Measurements from ENCODE around the gene RNF168. TPM values are rescaled to one million over a fixed set of nuclear protein-coding genes. Genes with fewer than 3 reads are reported as not detected.
"Not testable (repeated sequence)": the region's sequence is repeated elsewhere in the genome, so short reads cannot be mapped to it uniquely, and the experiment has no call there.

The RNF168 gene
- total RNA-seq, 2 donors from 2014 or later = 37.3 to 48.4 TPM

DNA sequence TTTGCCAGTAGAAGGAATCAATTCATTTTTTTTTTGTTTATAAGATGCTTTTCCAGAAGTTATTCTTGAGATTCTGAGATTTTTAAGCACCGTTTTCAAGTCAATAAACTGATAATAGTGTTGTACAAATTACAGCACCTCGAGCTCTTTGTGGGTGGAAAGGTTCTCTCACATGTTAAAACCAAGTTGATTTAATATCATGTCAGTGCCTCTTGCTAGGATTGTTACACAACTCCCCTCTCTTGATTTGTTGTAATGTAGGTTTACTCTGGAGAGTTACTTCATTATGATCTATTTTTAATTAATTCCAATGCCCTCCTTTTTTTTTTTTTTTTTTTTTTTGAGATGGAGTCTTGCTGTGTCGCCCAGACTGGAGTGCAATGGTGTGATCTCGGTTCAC is 45.5 kb downstream of the RNF168 start:
- Mint-ChIP-seq H3K9me3 (peaks cover 8% of the 10 kb centered on the region), H3K4me3 (no peak overlapping the region), H3K4me1 (no peaks in the 10 kb centered on the region), H3K27ac (no peak overlapping the region), H3K36me3 (ENCODE audit: low read depth) (peaks cover 2% of the 10 kb centered on the region), H3K27me3 (ENCODE audit: insufficient read depth) (no peaks in the 10 kb centered on the region)
- no peaks in the 10 kb centered on the region for H3K9me3 ChIP-seq (ENCODE audit: control insufficient read depth, low read length)
- no peaks in the 10 kb centered on the region for H3K36me3 ChIP-seq (ENCODE audit: control insufficient read depth, insufficient read depth, low read length)
- H3K4me3 ChIP-seq (ENCODE audit: low read length) = no peak overlapping the region
- DNase-seq = no peak
- no peaks in the 10 kb centered on the region for H3K4me1 ChIP-seq (ENCODE audit: control insufficient read depth, insufficient read depth, low read length)
- WGBS, 2 experiments (ENCODE audit: insufficient coverage in 1 of 2, insufficient read length in 1 of 2) = 86 to 100% methylated on average over 1 to 4 of the region's 4 CpGs
- H3K27me3 ChIP-seq (ENCODE audit: control insufficient read depth, insufficient read depth, low read length, poor library complexity, severe bottlenecking) = no peaks in the 10 kb centered on the region
- H3K9ac ChIP-seq (ENCODE audit: extremely low read depth, low read length, poor library complexity, severe bottlenecking) = no peak overlapping the region
- no peak overlapping the region for H3K27ac ChIP-seq (ENCODE audit: low read depth, low read length)
- TF ChIP-seq, protein P1, sequence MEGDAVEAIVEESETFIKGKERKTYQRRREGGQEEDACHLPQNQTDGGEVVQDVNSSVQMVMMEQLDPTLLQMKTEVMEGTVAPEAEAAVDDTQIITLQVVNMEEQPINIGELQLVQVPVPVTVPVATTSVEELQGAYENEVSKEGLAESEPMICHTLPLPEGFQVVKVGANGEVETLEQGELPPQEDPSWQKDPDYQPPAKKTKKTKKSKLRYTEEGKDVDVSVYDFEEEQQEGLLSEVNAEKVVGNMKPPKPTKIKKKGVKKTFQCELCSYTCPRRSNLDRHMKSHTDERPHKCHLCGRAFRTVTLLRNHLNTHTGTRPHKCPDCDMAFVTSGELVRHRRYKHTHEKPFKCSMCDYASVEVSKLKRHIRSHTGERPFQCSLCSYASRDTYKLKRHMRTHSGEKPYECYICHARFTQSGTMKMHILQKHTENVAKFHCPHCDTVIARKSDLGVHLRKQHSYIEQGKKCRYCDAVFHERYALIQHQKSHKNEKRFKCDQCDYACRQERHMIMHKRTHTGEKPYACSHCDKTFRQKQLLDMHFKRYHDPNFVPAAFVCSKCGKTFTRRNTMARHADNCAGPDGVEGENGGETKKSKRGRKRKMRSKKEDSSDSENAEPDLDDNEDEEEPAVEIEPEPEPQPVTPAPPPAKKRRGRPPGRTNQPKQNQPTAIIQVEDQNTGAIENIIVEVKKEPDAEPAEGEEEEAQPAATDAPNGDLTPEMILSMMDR (conservative IDR thresholded peaks at IDR 0.05) = no peak

DNA sequence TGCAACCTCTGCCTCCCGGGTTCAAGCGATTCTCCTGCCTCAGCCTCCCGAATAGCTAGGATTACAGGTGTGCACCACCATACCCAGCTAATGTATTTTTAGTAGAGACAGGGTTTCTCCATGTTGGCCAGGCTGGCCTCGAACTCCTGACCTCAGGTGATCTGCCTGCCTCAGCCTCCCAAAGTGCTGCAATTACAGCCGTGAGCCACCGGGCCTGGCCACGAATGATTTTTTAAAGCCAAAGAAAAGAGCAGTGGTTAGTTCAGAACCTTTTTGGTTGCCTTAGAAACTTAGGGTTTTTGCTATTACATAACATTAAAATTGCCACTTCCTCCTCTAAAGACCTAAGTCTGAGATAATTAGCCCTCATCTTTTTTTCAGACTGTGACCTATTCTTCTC is 46.1 kb downstream of the RNF168 start:
- TF ChIP-seq, protein P1 (conservative IDR thresholded peaks at IDR 0.05) = peak; percentile 43
- WGBS, 2 experiments (ENCODE audit: insufficient coverage in 1 of 2, insufficient read length in 1 of 2) = 71 to 86% methylated on average over 7 of the region's 7 CpGs

DNA sequence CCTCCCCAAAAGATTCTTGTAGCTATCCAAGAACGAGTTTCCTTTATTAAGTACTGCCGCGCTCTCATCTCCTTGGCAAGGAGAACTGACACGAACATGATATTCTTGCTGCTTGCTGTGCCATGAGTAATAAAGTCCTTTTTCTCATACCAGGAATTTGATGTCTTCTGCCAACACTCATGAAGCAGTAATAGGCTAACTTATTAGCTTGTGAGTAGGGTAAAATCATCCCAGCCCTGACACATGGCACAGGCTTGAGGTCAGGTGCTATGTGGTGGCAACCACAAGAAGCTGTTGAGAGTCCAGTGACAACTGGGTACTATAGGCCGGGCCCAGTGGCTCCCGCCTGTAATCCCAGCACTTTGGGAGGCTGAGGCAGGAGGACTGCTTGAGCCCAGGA is 48.6 kb downstream of the RNF168 start:
- no peaks in the 10 kb centered on the region for H3K9me3 Mint-ChIP-seq
- no peak overlapping the region for H3K4me3 Mint-ChIP-seq
- H3K9ac ChIP-seq (ENCODE audit: extremely low read depth, low read length, poor library complexity, severe bottlenecking) = no peak overlapping the region
- no peaks in the 10 kb centered on the region for H3K36me3 Mint-ChIP-seq (ENCODE audit: low read depth)
- no peak overlapping the region for H3K27ac Mint-ChIP-seq
- no peaks in the 10 kb centered on the region for H3K36me3 ChIP-seq (ENCODE audit: control insufficient read depth, insufficient read depth, low read length)
- H3K9me3 ChIP-seq (ENCODE audit: control insufficient read depth, low read length) = no peaks in the 10 kb centered on the region
- H3K4me3 ChIP-seq (ENCODE audit: low read length) = no peak overlapping the region
- H3K4me1 ChIP-seq (ENCODE audit: control insufficient read depth, insufficient read depth, low read length) = no peaks in the 10 kb centered on the region
- no peaks in the 10 kb centered on the region for H3K4me1 Mint-ChIP-seq
- TF ChIP-seq, protein P1 (conservative IDR thresholded peaks at IDR 0.05) = no peak
- H3K27me3 ChIP-seq (ENCODE audit: control insufficient read depth, insufficient read depth, low read length, poor library complexity, severe bottlenecking) = no peaks in the 10 kb centered on the region
- 94 to 96% methylated on average over 4 to 6 of the region's 6 CpGs for WGBS, 2 experiments (ENCODE audit: insufficient coverage in 1 of 2, insufficient read length in 1 of 2)
- no peak for DNase-seq
- no peak overlapping the region for H3K27ac ChIP-seq (ENCODE audit: low read depth, low read length)
- no peaks in the 10 kb centered on the region for H3K27me3 Mint-ChIP-seq (ENCODE audit: insufficient read depth)

More for the DNA sequence above, 46.1 kb downstream of the RNF168 start:
- H3K4me3 ChIP-seq (ENCODE audit: low read length); H3K27ac Mint-ChIP-seq; H3K4me3 Mint-ChIP-seq; H3K36me3 ChIP-seq (ENCODE audit: control insufficient read depth, insufficient read depth, low read length); H3K4me1 ChIP-seq (ENCODE audit: control insufficient read depth, insufficient read depth, low read length); H3K27me3 ChIP-seq (ENCODE audit: control insufficient read depth, insufficient read depth, low read length, poor library complexity, severe bottlenecking); H3K4me1 Mint-ChIP-seq; H3K27me3 Mint-ChIP-seq (ENCODE audit: insufficient read depth); H3K36me3 Mint-ChIP-seq (ENCODE audit: low read depth); H3K9me3 Mint-ChIP-seq; DNase-seq; H3K9ac ChIP-seq (ENCODE audit: extremely low read depth, low read length, poor library complexity, severe bottlenecking); H3K27ac ChIP-seq (ENCODE audit: low read depth, low read length); H3K9me3 ChIP-seq (ENCODE audit: control insufficient read depth, low read length): not testable (repeated sequence)
